ENCODE measurements around the gene PRDM16.

DNA sequence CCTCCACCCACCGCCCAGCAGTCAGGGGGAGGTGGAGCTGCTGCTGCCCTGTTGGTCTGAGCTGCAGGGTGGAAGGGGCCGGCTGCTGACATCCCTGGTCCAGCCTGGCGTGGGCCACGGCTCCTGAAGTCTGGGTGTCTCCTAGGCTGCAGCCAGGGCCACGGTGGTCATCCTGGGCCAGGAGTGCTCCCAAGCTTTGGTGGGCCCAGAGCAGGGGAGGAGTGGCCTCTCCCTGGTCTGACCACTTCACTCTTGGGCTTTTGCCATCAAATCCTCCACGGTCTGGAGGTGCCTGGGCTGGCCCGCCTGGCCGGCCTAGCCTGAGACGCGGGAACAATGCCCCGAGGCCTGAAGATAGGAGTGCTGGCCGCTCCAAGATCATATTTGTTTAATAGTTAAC lies 5.8 kb downstream of the PRDM16 start:
- TF ChIP-seq, protein P1, sequence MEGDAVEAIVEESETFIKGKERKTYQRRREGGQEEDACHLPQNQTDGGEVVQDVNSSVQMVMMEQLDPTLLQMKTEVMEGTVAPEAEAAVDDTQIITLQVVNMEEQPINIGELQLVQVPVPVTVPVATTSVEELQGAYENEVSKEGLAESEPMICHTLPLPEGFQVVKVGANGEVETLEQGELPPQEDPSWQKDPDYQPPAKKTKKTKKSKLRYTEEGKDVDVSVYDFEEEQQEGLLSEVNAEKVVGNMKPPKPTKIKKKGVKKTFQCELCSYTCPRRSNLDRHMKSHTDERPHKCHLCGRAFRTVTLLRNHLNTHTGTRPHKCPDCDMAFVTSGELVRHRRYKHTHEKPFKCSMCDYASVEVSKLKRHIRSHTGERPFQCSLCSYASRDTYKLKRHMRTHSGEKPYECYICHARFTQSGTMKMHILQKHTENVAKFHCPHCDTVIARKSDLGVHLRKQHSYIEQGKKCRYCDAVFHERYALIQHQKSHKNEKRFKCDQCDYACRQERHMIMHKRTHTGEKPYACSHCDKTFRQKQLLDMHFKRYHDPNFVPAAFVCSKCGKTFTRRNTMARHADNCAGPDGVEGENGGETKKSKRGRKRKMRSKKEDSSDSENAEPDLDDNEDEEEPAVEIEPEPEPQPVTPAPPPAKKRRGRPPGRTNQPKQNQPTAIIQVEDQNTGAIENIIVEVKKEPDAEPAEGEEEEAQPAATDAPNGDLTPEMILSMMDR (conservative IDR thresholded peaks at IDR 0.05 in 1 of 2, IDR thresholded peaks at IDR 0.05 in 1 of 2; ENCODE audit: extremely low read depth in 1 of 2, insufficient read depth in 1 of 2, low read depth in 1 of 2, low read length in 2 of 2) = no peak
- TF ChIP-seq EZH2 (IDR thresholded peaks at IDR 0.05; ENCODE audit: borderline replicate concordance, low read length) = no peak
